Stimulated activated CD8-positive, alpha-beta memory T cell treated with anti-CD3 and anti-CD28 coated beads, Interleukin-15, amount 100 ng/mL, for 4 hours (primary cell): ENCODE measurements around the gene ADAMTS10.
A peak's percentile ranks its signal among the peaks of the same experiment; 100 is the strongest.
"Not testable (repeated sequence)": the region's sequence is repeated elsewhere in the genome, so short reads cannot be mapped to it uniquely, and the experiment has no call there.

Experiments
- DNase-seq, 2 donors: peaks; one replicate each; pipeline ENCODE4 v3.0.0-alpha.2; 2020; ENCODE audit warnings: low read depth in 2 of 2

Gene ADAMTS10

DNA sequence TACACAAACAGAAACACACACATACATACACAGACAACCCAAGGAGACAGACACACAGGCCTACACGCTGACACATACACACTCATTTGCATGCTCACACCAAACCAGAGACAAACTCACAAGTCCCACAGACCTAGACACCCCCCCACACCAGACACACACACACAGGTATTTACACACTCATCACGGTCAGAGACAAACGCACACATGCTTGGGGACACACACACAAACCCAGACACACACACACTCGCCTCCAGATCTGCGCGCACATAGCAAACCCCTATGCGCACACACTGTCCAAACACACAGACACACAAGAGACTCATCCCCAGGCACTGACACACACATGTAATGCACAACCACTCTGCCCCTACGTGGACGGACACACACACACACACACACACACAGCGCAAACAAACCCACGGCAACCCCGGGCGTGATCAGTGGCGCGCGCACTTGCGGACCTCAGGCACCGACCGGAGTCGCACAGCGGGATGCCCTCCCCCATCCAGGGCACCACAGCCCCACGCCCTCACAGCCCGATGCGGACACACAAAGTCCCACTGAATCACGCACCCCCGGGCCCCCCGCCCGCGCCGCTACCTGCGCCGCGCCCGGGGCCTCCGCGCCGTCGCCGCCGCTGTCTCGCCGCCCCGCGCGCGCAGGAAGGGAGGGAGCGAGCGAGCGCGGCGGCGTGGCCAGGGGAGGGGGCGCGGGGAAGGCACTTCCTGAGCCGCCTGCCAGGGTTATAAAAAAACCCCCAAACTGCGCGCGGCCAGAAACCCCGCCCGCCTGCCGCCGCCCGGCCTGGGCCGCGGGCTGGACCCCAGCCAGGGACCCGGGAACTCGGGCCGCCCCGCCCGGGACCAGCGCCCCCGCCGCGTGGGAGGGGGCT, at the start of gene ADAMTS10:
TSS of gene ADAMTS10 (minus strand) at position 675 of the 895 bp plus-strand sequence. CDS start 5,005 bp downstream, outside the sequence.
- DNase-seq, result peak in 1 of 2 donors; percentile 23

DNA sequence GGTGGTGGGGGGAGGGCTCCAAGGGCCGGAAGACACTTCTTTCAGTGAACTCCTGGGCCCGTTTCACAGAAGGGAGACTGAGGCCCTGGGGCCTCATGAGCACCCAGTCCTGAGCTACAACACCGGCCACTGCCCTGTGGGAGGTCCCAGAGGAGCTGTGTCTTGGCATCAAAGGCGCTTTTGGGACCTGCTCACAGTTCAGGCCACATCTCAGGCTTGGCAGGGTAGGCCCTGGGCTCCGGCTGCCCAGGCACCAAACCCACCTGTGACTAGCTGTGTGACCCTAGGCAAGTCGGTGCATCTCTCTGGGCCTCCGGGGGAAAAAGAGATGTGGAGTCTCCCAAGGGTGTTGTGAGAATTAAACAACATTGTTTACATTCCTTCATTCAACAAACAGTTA, 49.4 kb upstream of the ADAMTS10 start:
- no peak for DNase-seq

DNA sequence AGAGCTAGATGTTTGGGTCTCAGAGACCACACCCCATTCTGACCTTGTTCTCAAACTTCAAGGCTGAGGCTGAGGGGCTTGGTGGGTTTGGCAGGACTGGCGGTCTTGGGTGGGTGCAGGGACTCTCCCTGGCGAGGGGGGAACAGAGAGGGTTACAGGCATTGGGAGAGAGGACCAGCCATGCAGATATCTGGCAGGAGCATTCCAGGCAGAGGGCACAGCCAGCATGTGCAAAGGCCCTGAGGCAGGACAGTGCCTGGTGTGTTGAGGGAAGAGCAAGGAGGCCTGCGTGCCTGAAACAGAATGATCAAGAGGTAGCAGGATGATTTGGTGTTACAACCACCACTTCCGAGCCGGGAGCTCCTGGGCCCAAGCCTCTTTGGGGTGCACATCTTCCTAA, 47.4 kb upstream of the ADAMTS10 start:
- DNase-seq, result no peak

DNA sequence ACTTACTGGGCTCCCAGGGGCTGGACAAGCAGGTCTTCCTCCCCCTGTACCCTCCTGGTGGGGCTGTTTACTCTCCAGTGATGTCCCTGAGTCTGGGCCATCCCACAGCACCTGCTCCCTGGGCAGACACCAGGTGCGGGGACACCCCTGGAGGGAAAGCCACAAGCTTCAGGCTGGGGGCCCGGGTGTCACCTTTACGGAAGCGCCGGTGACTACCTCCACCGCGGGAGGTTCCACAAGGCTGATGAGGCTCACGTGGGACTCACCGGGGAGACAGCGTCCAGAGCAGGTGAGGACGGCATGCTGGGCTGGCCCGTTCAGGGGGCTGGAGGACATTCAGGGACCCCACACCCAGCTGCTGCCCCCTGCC, 44.8 kb upstream of the ADAMTS10 start:
- DNase-seq, result peak in 1 of 2 donors; percentile 14

DNA sequence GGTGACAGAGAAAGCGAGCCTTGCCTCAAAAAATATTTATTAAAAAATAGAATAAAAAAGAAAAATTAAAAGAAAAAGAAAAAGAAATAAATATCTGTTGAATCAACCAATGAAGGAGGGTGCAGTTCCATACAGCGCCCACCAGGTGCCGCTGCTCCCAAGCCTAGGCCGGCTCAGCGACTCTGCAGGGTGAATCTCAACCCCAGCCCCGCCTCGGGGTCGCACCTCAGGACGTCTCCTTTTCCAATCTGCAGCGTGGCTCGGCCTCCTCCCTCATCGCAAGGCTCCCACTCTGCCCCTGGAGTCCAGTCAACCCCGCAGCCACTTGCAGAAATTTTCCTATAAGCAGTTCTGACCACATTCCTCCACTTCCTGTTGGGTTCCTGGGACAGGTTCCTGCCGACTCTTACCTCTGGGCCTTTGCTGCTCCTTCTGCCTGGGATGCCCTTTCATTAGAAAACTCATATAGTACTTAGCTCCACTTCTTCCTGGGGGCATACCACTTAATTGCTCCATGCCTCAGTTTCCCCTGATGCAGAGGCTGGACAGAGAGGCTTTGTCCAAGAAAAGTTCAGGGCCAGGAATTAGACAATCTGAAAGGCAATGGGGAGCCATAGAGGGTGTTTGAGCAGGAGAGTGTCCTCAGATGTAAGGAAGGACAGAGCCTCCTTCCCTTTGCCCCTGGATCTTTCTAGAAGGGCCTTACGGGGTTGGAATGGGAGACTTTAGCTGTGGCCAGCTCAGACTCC, 44.2 kb upstream of the ADAMTS10 start:
- DNase-seq, result peak; percentile 38 to 54

DNA sequence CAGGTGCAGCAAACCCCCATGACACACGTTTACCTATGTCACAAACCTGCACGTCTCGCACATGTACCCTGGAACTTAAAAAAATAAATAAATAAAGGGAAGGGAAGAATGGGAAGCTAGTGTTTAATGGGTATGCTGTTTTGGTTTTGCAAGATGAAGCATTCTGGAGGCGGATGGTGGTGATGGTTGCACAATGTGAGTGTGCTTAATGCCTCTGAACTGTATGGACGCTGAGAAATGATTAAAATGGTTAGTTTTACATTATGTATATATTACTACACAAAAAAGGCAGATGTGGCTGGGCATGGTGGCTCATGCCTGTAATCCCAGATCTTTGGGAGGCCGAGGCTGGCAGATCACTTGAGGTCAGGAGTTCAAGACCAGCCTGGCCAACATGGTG, 37.7 kb upstream of the ADAMTS10 start:
- DNase-seq, result no peak

DNA sequence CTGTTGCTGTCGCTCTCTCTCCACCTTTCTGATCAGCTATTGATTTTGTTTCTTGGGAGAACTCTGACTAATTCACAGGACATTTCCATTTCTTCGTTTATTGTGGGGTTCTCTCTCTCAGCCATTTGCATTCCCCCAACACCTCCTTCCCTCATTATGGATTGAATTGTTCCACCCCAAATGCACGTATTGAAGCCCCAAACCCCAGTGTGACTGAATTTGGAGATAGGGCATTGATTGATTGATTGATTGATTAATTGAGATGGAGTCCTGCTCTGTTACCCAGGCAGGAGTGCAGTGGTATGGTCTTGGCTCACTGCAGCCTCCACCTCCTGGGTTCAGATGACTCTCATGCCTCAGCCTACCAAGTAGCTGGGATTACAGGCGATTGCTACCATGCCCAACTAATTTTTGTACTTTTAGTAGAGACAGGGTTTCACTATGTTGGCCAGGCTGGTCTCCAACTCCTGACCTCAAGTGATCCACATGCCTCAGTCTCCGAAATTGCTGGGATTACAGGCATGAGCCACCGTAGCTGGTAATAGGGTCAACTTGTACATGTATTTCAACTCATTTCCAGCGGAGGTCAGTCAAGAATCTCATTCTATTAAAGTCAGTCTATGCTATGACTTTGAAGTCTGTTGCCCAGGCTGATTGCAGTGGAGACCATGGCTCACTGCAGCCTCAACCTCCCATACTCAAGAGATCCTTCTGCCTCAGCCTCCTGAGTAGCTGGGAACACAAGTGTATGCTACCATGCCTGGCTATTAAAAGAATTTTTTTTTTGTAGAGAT, 33.5 kb upstream of the ADAMTS10 start:
- DNase-seq, result no peak

DNA sequence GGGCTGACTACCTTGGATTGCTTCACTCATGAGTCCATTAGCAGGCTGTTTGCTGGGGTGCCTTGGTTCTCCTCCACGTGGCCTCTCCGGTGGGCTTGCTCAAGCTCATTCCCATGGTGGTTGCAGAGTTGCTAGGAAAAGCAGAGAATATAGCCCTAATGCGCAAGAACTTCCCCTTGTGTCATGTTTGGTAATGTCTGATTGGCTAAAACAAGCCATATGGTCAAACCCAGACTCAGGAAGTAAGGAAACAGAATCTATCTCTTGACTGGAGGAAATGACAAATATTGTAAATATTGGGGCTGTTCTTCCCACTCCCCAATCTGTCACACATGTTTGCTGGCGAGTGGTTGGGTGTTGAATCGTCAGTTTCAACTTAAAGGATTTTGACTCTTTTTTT, 32.0 kb upstream of the ADAMTS10 start:
- no peak for DNase-seq

DNA sequence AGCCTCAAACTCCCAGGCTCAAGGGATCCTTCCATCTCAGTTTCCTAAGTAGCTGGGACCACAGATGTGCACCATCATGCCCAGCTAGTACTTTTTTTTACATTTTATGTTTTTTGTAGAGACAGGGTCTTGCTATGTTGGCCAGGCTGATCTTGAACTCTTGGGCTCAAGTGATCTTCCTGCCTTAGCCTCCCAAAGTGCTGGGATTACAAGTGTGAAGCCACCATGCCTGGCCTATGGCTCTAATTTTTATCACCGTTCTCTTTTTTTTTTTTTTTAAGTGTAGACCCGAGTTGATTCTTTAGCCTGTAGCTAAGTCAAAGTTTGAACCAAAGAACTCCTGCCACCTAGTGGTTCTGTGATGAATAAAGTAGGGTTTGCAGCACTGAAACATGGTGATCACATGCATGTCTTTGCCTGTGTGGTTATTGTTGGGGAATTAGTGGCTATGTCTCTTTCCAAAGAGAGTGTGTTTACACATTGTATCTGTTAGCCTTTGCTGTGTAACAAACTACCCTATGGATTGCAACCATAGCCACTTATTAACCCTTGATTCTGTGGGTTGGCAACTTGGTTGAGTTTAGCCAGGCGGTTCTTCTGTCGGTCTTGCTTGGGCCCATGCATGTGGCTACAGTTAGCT, 31.5 kb upstream of the ADAMTS10 start:
- DNase-seq, result no peak

DNA sequence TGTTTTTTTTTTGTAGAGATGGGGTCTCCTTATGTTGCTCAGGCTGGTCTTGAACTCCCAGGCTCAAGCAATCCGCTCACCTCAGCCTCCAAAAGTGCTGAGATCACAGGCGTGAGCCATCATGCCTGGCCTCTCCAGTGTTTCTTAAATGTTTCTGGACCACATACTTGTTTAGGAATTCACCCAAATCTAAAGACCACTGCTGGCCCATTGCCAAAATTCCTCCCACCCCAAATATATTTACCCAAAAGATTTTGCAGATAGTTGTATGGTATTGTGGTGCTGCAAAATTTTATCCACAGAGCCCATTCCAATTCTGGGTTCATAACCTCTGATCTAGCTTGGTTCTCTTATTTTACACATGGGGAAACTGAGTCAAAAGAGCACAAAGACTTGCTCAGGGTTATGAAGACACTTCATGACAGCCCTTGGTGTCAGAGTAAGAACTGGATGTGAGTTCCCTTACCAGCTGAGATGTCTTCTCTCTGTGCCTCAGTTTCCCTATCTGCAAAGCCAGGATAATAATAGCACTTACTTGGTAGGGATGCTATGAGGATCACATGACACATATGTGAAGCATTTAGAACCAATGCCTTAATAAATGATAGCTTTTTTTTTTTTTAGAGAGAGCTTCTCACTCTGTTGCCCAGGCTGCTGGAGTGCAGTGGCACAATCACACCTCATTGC, 30.8 kb upstream of the ADAMTS10 start:
- DNase-seq, result no peak

DNA sequence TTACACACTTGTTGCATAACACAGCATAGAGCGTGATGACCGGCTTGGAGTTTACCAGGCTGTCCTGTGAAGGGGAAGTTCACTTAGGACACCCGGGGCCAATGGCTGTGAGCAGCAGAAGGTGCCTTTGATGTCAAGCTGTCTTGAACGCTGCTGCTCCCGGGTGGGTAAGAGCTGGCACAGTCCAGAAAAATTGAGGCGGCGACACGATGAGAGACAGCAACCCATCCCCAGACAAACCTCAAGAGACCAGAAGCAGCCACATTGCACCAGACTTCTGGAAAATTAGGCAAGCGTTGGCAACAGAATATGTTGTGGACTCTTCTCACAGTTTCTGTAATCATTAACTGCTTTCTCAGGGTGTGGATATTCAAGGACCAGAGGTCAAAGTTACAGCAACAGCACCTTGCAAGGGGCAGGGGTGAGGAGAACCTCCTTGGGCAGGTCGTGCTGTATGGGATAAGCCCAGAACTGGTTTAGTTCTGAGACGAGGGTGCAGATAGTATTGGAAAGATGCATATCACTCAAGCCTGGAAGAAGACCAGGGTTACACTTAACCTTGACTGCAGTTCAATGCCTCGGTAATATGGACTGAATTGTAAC, 30.0 kb upstream of the ADAMTS10 start:
- DNase-seq, result no peak

DNA sequence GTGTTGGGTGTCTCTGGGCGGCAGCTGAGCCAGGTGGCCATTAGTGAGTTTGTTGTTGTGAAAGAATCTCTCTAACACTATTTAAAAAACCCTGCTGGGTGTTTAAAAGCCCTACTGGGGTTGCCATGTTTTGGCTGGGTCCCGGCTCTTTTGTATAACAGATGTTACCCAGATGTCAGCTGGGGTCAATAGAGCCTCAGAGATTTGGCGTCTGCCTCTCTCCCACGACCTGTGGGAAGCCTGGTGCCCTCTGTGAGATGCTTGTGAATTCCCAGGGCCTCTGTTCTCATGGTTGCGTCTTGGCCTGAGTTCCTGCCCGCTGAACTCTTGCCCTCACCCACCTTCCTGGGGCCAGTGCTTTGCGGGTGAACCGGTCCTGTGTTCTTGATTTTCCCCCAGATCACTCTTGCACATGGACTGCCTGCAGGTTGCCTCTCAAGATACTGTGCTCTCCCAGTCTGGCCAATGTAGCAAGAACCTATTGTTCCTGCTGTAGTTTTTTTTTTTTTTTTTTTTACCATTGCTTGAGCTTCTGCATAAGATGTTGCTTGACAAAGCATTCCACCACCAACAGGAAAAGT, 29.4 kb upstream of the ADAMTS10 start:
- DNase-seq, result no peak

DNA sequence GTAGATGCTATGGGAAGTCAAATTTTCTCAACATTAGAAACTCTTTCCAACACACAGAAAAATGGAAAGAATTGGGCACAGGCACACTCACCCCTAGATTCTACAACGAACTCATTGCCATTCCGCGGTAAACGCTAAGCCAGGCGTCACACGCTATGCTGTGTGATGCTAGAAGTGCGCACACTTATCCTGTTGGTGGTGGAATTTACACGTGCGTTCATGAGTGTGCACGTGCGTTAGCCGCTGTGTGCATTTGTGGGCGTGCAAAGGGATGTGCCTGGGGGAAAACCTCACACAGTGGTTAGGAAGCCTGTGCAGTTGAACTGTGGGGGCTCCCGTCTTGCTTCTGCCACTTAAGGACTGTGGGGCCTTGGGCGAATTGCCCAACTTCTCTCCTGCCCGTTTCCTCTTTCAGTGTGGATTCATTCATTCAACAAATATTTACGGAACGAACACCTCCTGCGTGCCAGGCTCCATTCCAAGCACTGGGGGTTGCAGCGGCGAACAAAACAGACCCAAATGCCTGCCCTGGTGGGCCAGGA, 27.6 kb upstream of the ADAMTS10 start:
- DNase-seq, result no peak

DNA sequence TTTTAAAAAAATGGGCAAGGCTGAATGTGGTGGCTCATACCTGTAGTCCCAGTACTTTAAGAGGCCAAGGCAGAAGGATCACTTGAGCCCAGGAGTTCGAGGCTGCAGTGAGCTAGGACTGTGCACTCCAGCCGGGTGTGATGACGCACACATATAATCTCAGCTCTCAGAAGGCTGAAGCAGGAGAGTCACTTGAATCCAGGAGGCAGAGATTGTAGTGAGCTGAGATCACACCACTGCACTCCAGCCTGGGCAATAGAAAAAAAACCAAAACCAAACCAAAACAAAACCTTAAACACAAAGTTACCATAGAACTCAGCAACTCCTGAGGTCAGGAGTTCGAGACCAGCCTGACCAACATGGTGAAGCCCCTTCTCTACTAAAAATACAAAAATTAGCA, 26.6 kb upstream of the ADAMTS10 start:
- DNase-seq, result not testable (repeated sequence)

DNA sequence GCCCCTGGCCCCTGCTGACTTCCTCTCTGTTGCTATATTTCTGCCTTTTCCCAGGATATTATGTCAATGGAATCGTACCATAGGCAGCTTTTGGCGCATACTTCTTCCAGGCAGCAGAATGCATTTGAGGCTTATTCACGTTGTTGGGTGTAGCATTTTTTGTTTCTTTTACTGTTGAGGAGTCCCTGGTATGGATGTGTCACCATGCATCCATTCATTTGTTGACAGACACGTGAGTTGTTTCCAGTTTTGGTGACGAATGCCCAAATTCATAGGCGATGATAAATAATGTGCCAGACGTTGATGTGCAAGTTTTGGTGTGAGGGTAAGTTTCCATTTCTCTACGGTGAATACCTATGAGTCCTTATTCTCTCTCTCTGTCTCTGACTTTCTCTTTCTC, 24.9 kb upstream of the ADAMTS10 start:
- DNase-seq, result no peak

DNA sequence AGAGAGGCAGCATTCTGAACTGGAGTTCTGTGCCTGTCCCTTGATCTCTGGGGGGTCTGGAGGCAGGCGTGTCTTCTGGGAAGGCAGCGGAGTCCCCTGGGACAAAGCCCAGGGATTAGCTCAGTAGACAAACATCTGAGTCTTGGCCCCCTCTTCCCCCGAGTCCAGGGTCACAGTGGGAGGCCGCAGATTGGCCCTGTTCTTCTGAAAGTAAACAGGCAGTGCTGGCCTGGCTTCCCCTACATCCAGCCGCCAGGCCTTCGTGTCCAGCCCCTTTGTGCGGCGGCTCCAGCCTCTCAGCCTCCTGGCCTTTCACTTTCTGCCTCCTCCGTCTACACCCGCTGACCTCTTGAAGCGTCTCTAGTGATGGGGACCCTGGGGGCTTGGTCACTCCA, 20.9 kb upstream of the ADAMTS10 start:
- no peak for DNase-seq

DNA sequence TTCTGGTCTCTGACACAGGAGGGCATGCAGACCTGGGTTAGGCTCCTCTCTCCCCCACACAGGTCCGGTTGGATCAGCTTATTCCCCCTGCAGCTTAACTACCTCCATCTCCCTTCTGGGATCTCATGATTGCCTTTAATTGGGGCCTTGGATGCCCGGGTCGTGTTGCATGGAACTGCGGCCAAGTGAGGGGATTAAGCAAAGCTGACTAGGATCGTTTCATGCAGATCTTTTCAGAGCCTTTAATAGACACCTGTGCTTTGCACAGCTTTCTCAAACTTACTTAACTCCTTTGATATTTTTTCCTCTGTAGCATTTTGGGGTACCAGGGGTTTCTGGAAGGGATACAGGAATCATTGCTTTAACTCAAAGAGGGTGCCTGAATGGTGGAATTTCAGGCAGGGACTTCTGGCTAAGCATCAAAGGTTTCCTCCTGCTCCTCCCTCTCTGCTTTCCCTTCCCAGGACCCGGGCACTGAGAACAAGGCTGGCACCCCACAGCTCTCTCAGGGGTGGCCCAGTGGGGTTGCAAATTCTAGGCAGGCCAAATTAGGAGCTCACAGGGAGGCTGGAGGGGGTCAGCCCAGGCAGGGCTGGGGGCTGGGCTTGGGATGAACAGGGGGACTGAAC, 20.4 kb upstream of the ADAMTS10 start:
- DNase-seq, result no peak

DNA sequence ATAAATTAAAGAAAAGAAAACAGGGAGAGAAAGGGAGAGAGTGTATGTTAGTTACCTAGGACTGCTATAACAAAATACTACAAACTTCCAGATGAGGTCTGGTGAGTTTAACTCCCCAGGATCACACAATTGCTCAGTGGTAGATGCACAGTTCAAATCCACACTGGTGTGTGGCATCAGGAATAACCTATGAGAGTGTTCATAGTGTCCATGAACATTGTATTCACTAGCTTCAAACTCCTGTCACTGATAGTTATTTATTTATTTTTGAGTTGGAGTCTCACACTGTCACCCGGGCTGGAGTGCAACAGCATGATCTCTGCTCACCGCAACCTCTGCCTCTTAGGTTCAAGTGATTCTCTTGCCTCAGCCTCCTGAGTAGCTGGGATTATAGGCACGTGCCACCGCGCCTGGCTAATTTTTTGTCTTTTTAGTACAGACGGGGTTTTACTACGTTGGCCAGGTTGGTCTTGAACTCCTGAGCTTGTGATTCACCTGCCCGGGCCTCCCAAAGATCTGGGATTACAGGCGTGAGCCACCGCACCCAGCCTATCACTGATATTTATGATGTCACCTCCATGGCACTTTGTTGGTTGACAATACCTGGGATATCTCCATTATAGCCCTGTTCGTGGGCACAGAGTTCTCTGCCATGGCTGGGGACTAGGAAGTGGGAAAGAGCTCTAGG, 19.6 kb upstream of the ADAMTS10 start, which contains the start of gene NFILZ:
TSS of gene NFILZ (plus strand) at position 638 of the 688 bp plus-strand sequence. CDS start 46,133 bp downstream, outside the sequence.
- no peak for DNase-seq

DNA sequence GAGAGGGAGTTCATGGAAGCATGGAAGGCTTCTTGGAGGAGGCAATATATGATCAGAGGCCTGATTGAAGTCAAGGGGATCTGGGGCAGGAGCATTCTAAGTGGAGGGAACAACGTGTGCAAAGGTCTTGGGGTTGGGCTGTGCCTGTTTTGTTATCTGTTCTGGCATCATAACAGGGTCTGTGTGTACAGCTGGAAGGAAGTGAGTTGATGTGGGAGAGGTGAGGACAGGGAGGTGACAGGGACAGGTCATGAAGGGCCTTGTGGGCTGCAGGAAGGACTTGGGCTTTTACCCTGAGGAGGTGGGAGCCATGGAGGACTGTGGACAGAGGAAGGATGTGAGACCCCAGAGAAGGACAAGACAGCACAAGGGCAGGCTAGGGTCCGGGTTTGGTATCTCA, 18.7 kb upstream of the ADAMTS10 start:
- DNase-seq, result no peak
